ENCODE results near the gene C16orf96. TPM values are rescaled to one million over a fixed set of nuclear protein-coding genes. Genes with fewer than 3 reads are reported as not detected.

C16orf96 gene
- total RNA-seq, 1 experiment from 2014 or later = 0.15 TPM

- no peak for TF ChIP-seq SIN3A (IDR thresholded peaks at IDR 0.05; ENCODE audit: borderline replicate concordance, insufficient read depth, low read depth, low read length)
- TF ChIP-seq CTCF (IDR thresholded peaks at IDR 0.05) = no peak
- no peak for TF ChIP-seq POLR2AphosphoS5 (IDR thresholded peaks at IDR 0.05; ENCODE audit: low read depth, low read length)
- no peak for TF ChIP-seq TCF7L2 (IDR thresholded peaks at IDR 0.05; ENCODE audit: low read depth, low read length)
- TF ChIP-seq REST (IDR thresholded peaks at IDR 0.05; ENCODE audit: insufficient read depth in 1 of 2, low read depth in 2 of 2, low read length in 1 of 2) = no peak
- ChIA-PET POLR2A (interaction anchor here (0.6 kb wide), 1 partner anchor 9 kb away, joined by 7 read pairs; no protein-coding TSS in a partner anchor), CTCF (no interaction called here)
- Histone ChIP-seq H3K27ac (ENCODE audit: low read length) (no peak overlapping the region), H3K9me3 (ENCODE audit: control insufficient read depth, insufficient read depth, low read depth, low read length) (no peaks in the 10 kb centered on the region; the same call in 1 of the 2 replicates), H3K4me3 (ENCODE audit: low read depth in 2 of 2, low read length in 2 of 2) (no peak overlapping the region), H3K27me3 (ENCODE audit: control insufficient read depth, insufficient read depth, low read length) (no peaks in the 10 kb centered on the region), H3K36me3 (ENCODE audit: control insufficient read depth, insufficient read depth, low read length) (no peaks in the 10 kb centered on the region; the same call in 1 of the 2 replicates), H3K4me1 (ENCODE audit: control insufficient read depth, insufficient read depth, low read length) (peaks cover 6% of the 10 kb centered on the region)
- BruUV-seq (replicated peaks) = no TSS peak
- intact Hi-C loops (cut with micrococcal nuclease; ENCODE audit: unreplicated experiment) (no loop called here), in situ Hi-C loops (cut with HindIII; ENCODE audit: low pct_unique_long_range_greater_than_20kb, low sequenced_read_pairs) (no loop called here)
- ATAC-seq (no peak), DNase-seq (ENCODE audit: low read depth, low spot score) (no peak)
Observed at GRCh38 chr16:4628283-4628682, 72.1 kb downstream of the C16orf96 start.

- Histone ChIP-seq H3K27ac (ENCODE audit: low read length) (no peak overlapping the region), H3K9me3 (ENCODE audit: control insufficient read depth, insufficient read depth, low read depth, low read length) (no peaks in the 10 kb centered on the region; the same call in 1 of the 2 replicates), H3K36me3 (ENCODE audit: control insufficient read depth, insufficient read depth, low read length) (no peaks in the 10 kb centered on the region), H3K27me3 (ENCODE audit: control insufficient read depth, insufficient read depth, low read length) (no peaks in the 10 kb centered on the region), H3K4me3 (ENCODE audit: low read depth in 2 of 2, low read length in 2 of 2) (no peak overlapping the region), H3K4me1 (ENCODE audit: control insufficient read depth, insufficient read depth, low read length) (no peaks in the 10 kb centered on the region)
- TSS peak; percentile 39 for BruUV-seq (replicated peaks)
- ATAC-seq (no peak), DNase-seq (ENCODE audit: low read depth, low spot score) (no peak)
- intact Hi-C loops (cut with micrococcal nuclease; ENCODE audit: unreplicated experiment) (no loop called here), in situ Hi-C loops (cut with HindIII; ENCODE audit: low pct_unique_long_range_greater_than_20kb, low sequenced_read_pairs) (no loop called here)
- TF ChIP-seq TCF7L2 (IDR thresholded peaks at IDR 0.05; ENCODE audit: low read depth, low read length) = no peak
- no peak for TF ChIP-seq REST (IDR thresholded peaks at IDR 0.05; ENCODE audit: insufficient read depth in 1 of 2, low read depth in 2 of 2, low read length in 1 of 2)
- TF ChIP-seq POLR2AphosphoS5 (IDR thresholded peaks at IDR 0.05; ENCODE audit: low read depth, low read length) = no peak
- no peak for TF ChIP-seq SIN3A (IDR thresholded peaks at IDR 0.05; ENCODE audit: borderline replicate concordance, insufficient read depth, low read depth, low read length)
- no peak for TF ChIP-seq CTCF (IDR thresholded peaks at IDR 0.05)
- CTCF ChIA-PET = no interaction called here
- POLR2A ChIA-PET = no interaction called here
Observed at GRCh38 chr16:4631444-4631843, 75.3 kb downstream of the C16orf96 start.

Data from Panc1 (cell line).